Measurements from ENCODE around the gene CIAPIN1. TPM values are rescaled to one million over a fixed set of nuclear protein-coding genes. Genes with fewer than 3 reads are reported as not detected.

CIAPIN1 gene
- total RNA-seq, 4 donors from 2014 or later, result 30.5 to 42.9 (median 33.5) TPM

- Histone ChIP-seq H3K4me1 (peaks cover 12 to 91% (median 49%) of the 10 kb centered on the region in 3 donors), H3K27me3 (no peaks in the 10 kb centered on the region), H3K27ac (peak overlapping the region in 2 of 4 donors; percentile 53 to 73), H3K36me3 (peaks cover 0 to 21% (median 0%) of the 10 kb centered on the region in 3 donors), H3K4me3 (no peak overlapping the region), H3K9me3 (no peaks in the 10 kb centered on the region)
- TF ChIP-seq, protein P1, sequence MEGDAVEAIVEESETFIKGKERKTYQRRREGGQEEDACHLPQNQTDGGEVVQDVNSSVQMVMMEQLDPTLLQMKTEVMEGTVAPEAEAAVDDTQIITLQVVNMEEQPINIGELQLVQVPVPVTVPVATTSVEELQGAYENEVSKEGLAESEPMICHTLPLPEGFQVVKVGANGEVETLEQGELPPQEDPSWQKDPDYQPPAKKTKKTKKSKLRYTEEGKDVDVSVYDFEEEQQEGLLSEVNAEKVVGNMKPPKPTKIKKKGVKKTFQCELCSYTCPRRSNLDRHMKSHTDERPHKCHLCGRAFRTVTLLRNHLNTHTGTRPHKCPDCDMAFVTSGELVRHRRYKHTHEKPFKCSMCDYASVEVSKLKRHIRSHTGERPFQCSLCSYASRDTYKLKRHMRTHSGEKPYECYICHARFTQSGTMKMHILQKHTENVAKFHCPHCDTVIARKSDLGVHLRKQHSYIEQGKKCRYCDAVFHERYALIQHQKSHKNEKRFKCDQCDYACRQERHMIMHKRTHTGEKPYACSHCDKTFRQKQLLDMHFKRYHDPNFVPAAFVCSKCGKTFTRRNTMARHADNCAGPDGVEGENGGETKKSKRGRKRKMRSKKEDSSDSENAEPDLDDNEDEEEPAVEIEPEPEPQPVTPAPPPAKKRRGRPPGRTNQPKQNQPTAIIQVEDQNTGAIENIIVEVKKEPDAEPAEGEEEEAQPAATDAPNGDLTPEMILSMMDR (IDR thresholded peaks at IDR 0.05), result no peak
- TF ChIP-seq POLR2A (IDR thresholded peaks at IDR 0.05), result no peak
- no peak for DNase-seq
- 67 to 76% methylated on average over 10 of the region's 10 CpGs for WGBS, 2 donors
- intact Hi-C loops (cut with DNase I), result no loop called here
Measured at GRCh38 chr16:57379579-57379978, 67.6 kb downstream of the CIAPIN1 start.

Other genes starting within 250 kb of the CIAPIN1 start
- gene ARL2BP, start 202.1 kb downstream of the CIAPIN1 start, total RNA-seq, result 10 to 100 TPM; 44.5 to 75.1 (median 54.6) TPM
- 10 to 100 TPM; 15.5 to 38.5 (median 31.5) TPM for gene PLLP, start 162.7 kb downstream of the CIAPIN1 start, total RNA-seq
- 1 to 10 TPM in 1 of 4 donors, under 1 TPM in 3; 0.09 to 1.6 (median 0.38) TPM for gene CCL22, start 88.6 kb downstream of the CIAPIN1 start, total RNA-seq
- 10 to 100 TPM in 1 of 4 donors, 1 to 10 TPM in 3; 3.3 to 14.8 (median 7.4) TPM for gene CX3CL1, start 74.9 kb downstream of the CIAPIN1 start, total RNA-seq
- 1 to 10 TPM in 1 of 4 donors, under 1 TPM in 1, not detected in 2; 0.64 to 1.3 TPM for gene CCL17, start 42.6 kb downstream of the CIAPIN1 start, total RNA-seq
- 10 to 100 TPM; 43.6 to 62.0 (median 53.4) TPM for gene COQ9, start 94 bp upstream of the CIAPIN1 start, total RNA-seq
- gene POLR2C, start 15.3 kb upstream of the CIAPIN1 start, total RNA-seq, result 10 to 100 TPM; 58.8 to 86.8 (median 71.1) TPM
- gene DOK4, start 39.1 kb upstream of the CIAPIN1 start, total RNA-seq, result 10 to 100 TPM; 20.7 to 42.7 (median 28.8) TPM
- 10 to 100 TPM in 1 of 4 donors, 1 to 10 TPM in 3; 3.5 to 10.9 (median 6.9) TPM for gene CCDC102A, start 89.2 kb upstream of the CIAPIN1 start, total RNA-seq
- 1 to 10 TPM in 2 of 4 donors, under 1 TPM in 2; 0.34 to 1.3 (median 0.91) TPM for gene ADGRG5, start 95.3 kb upstream of the CIAPIN1 start, total RNA-seq
- 10 to 100 TPM; 37.0 to 65.5 (median 42.1) TPM for gene ADGRG1, start 181.2 kb upstream of the CIAPIN1 start, total RNA-seq
- 1 to 10 TPM in 3 of 4 donors, not detected in 1; 1.5 to 3.9 (median 2.1) TPM for gene ADGRG3, start 220.9 kb upstream of the CIAPIN1 start, total RNA-seq
- under 1 TPM in 1 of 4 donors, not detected in 3; 0.79 TPM for gene DRC7, start 247.4 kb upstream of the CIAPIN1 start, total RNA-seq

All from esophagus squamous epithelium (tissue), 5 donors.